HG02623 (cell line): ENCODE measurements around the gene SLC35D3.
"Not testable (repeated sequence)": the region's sequence is repeated elsewhere in the genome, so short reads cannot be mapped to it uniquely, and the experiment has no call there.

Experiments
- ATAC-seq: cut with Tn5 transposase; IDR thresholded peaks from one replicate; pipeline ENCODE4 v1.9.1; 2021; ENCODE audit warnings: moderate library complexity; ENCODE audit not compliant: unreplicated experiment

The SLC35D3 gene

GRCh38 chr6:136963259-136963658 lies 41.2 kb downstream of the SLC35D3 start:
- ATAC-seq: no peak

DNA sequence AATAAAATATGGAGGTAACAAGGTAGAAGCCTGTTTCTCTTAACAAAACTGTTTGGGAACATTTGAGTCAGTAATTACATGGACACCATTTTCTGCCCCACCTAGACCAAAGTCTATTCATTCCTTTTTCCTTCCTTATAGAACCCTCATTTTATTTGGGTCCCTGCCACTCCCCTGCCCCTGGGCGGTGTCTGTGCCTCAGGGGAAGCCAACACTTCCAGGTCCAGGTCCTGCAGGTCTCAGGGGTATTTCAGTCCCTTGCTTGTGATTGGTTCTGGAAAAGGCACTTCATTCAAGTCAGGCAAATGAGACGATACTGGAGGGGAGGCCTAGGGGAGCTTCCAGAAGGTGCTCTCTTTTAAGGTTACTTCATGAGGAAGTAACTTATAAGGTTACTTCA lies 42.3 kb downstream of the SLC35D3 start:
- ATAC-seq: no peak

GRCh38 chr6:136967876-136968752 lies 46.0 kb downstream of the SLC35D3 start:
- peak; percentile 98 for ATAC-seq

DNA sequence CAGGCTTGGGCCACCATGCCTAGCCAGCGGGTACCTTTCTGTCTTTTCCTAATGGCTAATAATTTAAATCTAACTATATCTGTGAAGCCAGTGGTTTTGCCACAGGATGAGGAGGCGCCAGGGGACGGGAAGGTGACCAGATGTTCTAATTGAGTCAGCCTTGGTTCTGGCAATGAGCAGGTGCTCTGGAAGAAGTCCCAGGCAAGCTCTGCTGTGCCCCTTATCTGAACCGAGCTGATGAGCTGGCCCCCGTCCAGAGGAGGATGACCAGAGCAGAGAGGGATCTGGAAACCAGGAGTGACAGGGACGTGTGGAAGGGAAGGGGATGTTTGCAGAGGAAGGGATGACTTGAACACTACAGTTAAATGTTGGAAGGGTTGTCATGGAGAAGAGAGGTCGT lies 46.7 kb downstream of the SLC35D3 start:
- ATAC-seq: no peak

- no peak for ATAC-seq
Measured at GRCh38 chr6:136969433-136969832, 47.3 kb downstream of the SLC35D3 start.

- no peak for ATAC-seq
Measured at GRCh38 chr6:136969930-136970329, 47.8 kb downstream of the SLC35D3 start.

DNA sequence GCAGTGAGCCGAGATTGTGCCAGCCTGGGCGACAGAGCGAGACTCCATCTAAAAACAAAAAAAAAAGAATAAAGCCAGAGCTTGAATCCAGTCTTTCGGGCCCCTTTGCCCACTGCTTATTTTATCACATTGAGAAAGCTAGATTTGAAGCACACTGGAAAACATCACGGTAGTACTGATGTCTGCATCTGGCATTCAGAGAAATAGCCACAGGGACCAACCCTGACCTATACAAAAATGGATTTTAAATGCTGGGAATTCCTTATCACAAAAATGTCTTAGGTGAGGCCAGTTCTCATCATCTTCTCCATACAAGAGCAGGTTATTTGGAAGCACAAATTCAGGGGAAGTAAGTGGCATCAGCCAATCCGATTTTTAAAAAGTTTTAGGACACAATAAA lies 49.5 kb downstream of the SLC35D3 start:
- no peak for ATAC-seq

- ATAC-seq: not testable (repeated sequence)
Measured at GRCh38 chr6:136973781-136974180, 51.7 kb downstream of the SLC35D3 start.
